ENCODE measurements around the gene LATS2. TPM values are rescaled to one million over a fixed set of nuclear protein-coding genes. Genes with fewer than 3 reads are reported as not detected.
"Not testable (repeated sequence)": the region's sequence is repeated elsewhere in the genome, so short reads cannot be mapped to it uniquely, and the experiment has no call there.

The LATS2 gene
- total and polyA plus RNA-seq, 7 experiments from 2014 or later, result 1.3 to 11.9 (median 2.3) TPM; not detected in 2

DNA sequence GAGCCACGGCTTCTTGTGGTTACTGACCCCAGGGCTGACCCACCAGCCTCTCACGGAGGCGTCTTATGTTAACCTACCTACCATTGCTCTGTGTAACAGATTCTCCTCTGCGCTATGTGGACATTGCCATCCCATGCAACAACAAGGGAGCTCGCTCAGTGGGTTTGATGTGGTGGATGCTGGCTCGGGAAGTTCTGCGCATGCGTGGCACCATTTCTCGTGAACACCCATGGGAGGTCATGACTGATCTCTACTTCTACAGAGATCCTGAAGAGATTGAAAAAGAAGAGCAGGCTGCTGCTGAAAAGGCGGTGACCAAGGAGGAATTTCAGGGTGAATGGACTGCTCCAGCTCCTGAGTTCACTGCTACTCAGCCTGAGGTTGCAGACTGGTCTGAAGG is 99.7 kb downstream of the LATS2 start:
- intact Hi-C loops (cut with micrococcal nuclease); H3K9me3 ChIP-seq (ENCODE audit: control insufficient read depth in 2 of 3, low read length in 3 of 3); H3K4me1 ChIP-seq (ENCODE audit: control insufficient read depth in 2 of 2, insufficient read depth in 2 of 2, low read length in 2 of 2); DNase-seq; H3K27ac ChIP-seq (ENCODE audit: low read depth, low read length); H3K4me3 Mint-ChIP-seq; H3K27me3 ChIP-seq (ENCODE audit: control insufficient read depth in 2 of 2, insufficient read depth in 2 of 2, low read length in 2 of 2); POLR2A ChIA-PET; H3K4me1 Mint-ChIP-seq; H3K36me3 ChIP-seq (ENCODE audit: control insufficient read depth in 2 of 3, insufficient read depth in 3 of 3, low read length in 3 of 3); H3K9me3 Mint-ChIP-seq; H3K4me3 ChIP-seq (ENCODE audit: low read length); H3K27ac Mint-ChIP-seq; ATAC-seq; CTCF ChIA-PET; H3K36me3 Mint-ChIP-seq: not testable (repeated sequence)
- H3K27me3 Mint-ChIP-seq, result peaks cover 5 to 29% (median 13%) of the 10 kb centered on the region in 5 donors

DNA sequence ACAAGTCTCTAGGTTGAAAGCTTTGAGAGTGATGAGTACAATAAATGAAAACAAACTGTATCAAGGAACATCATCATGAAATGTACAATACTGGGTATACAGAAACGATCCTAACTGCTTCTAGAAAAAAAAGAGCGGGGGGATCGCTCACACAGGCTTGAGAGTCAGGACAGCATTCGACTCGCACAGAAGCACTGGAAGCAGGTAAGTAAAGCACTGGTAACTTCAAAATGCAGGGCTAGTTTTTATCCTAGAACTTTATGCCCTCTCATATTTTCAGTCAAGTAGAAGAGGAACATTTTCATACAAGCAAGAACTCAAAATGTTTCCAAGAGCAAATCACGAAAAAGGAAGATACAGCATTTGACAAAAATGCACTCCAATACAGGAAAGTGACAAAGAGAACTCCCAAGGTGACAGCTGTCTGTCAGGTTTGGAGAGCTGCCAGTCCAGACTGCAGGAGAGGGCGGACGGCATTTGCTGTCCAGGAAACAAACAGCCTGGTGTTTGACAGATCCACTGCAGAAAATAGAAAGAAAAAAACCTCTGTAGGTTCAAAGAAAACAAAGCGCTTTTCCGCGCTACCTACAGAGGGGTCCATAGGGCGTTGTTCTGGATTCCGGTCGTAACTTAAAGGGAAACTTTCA is 100.6 kb downstream of the LATS2 start:
- no peak for ATAC-seq
- intact Hi-C loops (cut with micrococcal nuclease), result no loop called here
- no peaks in the 10 kb centered on the region for H3K27me3 ChIP-seq (ENCODE audit: control insufficient read depth in 2 of 2, insufficient read depth in 2 of 2, low read length in 2 of 2)
- H3K4me3 ChIP-seq (ENCODE audit: low read length), result no peak overlapping the region
- H3K4me3 Mint-ChIP-seq, result peak overlapping the region in 2 of 10 donors; percentile 9 to 14
- CTCF ChIA-PET, result no interaction called here
- no peak for DNase-seq
- no peaks in the 10 kb centered on the region for H3K36me3 ChIP-seq (ENCODE audit: control insufficient read depth in 2 of 3, insufficient read depth in 3 of 3, low read length in 3 of 3)
- no peak overlapping the region for H3K27ac ChIP-seq (ENCODE audit: low read depth, low read length)
- H3K27me3 Mint-ChIP-seq, result peaks cover 5 to 34% (median 13%) of the 10 kb centered on the region in 5 donors
- no peaks in the 10 kb centered on the region for H3K9me3 ChIP-seq (ENCODE audit: control insufficient read depth in 2 of 3, low read length in 3 of 3)
- H3K4me1 ChIP-seq (ENCODE audit: control insufficient read depth in 2 of 2, insufficient read depth in 2 of 2, low read length in 2 of 2), result no peaks in the 10 kb centered on the region
- peaks cover 0 to 6% (median 5%) of the 10 kb centered on the region in 7 donors for H3K4me1 Mint-ChIP-seq
- H3K36me3 Mint-ChIP-seq, result no peaks in the 10 kb centered on the region
- H3K9me3 Mint-ChIP-seq, result peaks cover 0 to 3% (median 0%) of the 10 kb centered on the region in 11 donors
- H3K27ac Mint-ChIP-seq, result no peak overlapping the region
- POLR2A ChIA-PET, result no interaction called here

DNA sequence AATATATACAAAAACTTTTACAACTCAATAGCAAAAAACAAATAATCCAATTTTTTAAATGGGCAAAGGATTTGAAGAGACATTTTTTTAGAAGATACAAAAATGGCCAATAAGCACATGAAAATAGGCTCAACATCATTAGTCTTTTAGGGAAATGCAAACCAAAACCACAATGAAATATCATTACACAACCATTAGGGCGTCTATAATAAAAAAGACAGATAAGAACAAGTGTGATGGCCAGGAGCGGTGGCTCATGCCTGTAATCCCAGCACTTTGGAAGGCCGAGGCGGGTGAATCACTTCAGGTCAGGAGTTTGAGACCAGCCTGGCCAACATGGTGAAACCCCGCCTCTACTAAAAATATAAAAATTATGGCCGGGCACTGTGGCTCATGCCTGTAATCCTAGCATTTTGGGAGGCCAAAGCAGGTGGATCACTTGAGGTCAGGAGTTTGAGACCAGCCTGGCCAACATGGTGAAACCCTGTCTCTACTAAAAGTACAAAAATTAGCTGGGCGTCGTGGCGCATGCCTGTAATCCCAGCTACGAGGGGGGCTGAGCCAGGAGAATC is 104.3 kb downstream of the LATS2 start:
- intact Hi-C loops (cut with micrococcal nuclease); H3K27ac ChIP-seq (ENCODE audit: low read depth, low read length); H3K27ac Mint-ChIP-seq; H3K4me3 ChIP-seq (ENCODE audit: low read length); H3K4me1 Mint-ChIP-seq; H3K36me3 Mint-ChIP-seq; H3K27me3 ChIP-seq (ENCODE audit: control insufficient read depth in 2 of 2, insufficient read depth in 2 of 2, low read length in 2 of 2); DNase-seq; H3K4me1 ChIP-seq (ENCODE audit: control insufficient read depth in 2 of 2, insufficient read depth in 2 of 2, low read length in 2 of 2); POLR2A ChIA-PET; CTCF ChIA-PET; H3K9me3 ChIP-seq (ENCODE audit: control insufficient read depth in 2 of 3, low read length in 3 of 3); ATAC-seq; H3K36me3 ChIP-seq (ENCODE audit: control insufficient read depth in 2 of 3, insufficient read depth in 3 of 3, low read length in 3 of 3); H3K4me3 Mint-ChIP-seq; H3K9me3 Mint-ChIP-seq: not testable (repeated sequence)
- H3K27me3 Mint-ChIP-seq, result peaks cover 20 to 38% (median 23%) of the 10 kb centered on the region in 5 donors

DNA sequence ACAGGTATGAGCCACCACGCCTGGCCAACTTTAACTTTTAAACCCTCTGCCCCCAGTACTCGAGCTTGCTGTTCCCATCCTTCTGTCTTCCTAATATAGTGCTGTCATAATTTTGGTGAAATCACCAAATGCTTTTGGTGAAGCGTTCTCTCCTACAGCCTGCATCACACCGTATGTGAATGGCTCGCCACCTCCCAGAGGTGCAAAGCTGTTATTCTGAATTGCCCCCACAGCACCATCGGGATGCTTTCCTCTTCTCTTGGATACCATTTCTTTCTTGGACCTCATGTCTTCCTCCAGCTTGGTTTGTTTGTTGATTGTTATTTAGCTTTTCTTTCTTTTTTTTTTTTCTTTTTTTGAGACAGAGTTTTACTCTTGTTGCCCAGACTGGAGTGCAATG is 105.9 kb downstream of the LATS2 start:
- peaks cover 0 to 1% (median 0%) of the 10 kb centered on the region in 11 donors for H3K9me3 Mint-ChIP-seq
- CTCF ChIA-PET, result no interaction called here
- ATAC-seq (no peak), DNase-seq (no peak)
- peaks cover 12 to 36% (median 25%) of the 10 kb centered on the region in 5 donors for H3K27me3 Mint-ChIP-seq
- intact Hi-C loops (cut with micrococcal nuclease), result no loop called here
- H3K36me3 ChIP-seq (ENCODE audit: control insufficient read depth in 2 of 3, insufficient read depth in 3 of 3, low read length in 3 of 3), result no peaks in the 10 kb centered on the region
- peaks cover 0 to 3% (median 0%) of the 10 kb centered on the region in 5 donors for H3K36me3 Mint-ChIP-seq
- no peaks in the 10 kb centered on the region for H3K9me3 ChIP-seq (ENCODE audit: control insufficient read depth in 2 of 3, low read length in 3 of 3)
- H3K4me1 ChIP-seq (ENCODE audit: control insufficient read depth in 2 of 2, insufficient read depth in 2 of 2, low read length in 2 of 2), result no peaks in the 10 kb centered on the region
- no peaks in the 10 kb centered on the region for H3K27me3 ChIP-seq (ENCODE audit: control insufficient read depth in 2 of 2, insufficient read depth in 2 of 2, low read length in 2 of 2)
- no peak overlapping the region for H3K27ac ChIP-seq (ENCODE audit: low read depth, low read length)
- H3K27ac Mint-ChIP-seq, result no peak overlapping the region
- peaks cover 0 to 2% (median under 1%) of the 10 kb centered on the region in 7 donors for H3K4me1 Mint-ChIP-seq
- no peak overlapping the region for H3K4me3 Mint-ChIP-seq
- POLR2A ChIA-PET, result no interaction called here
- H3K4me3 ChIP-seq (ENCODE audit: low read length), result no peak overlapping the region

DNA sequence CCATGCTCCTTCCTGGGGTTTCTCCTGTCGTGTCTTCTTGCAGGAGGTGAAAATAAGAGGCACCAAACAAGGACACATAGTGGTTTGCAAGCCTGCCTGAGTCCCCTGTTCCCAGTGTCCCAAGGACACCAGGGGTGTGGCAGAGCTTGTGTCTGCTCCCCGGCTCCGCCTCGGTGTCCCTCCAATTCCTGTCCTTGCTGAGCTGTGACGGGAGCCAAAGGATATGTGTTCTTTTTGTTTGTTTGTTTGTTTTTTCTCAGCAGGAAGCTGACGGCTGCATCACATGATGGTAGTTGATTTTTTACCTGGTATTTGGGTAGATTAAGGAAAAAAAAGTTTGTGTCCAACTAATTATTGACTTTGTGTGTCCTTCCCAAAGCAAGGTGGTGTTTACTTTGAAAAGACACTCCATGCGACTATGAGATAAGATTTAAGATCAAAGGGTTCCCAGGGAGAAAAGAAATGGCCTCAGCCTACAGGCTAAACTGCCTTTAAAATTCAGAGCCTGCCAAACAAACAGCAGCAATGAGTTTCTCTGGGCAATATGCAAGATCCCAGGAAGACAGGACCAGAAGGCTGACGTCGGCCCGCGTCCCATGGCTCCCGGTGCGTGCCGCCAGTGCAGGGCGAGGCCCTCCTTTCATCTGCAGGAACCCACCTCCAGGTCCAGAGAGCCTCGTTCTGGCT is 108.0 kb downstream of the LATS2 start:
- DNase-seq, result no peak
- intact Hi-C loops (cut with micrococcal nuclease), result no loop called here
- H3K27me3 Mint-ChIP-seq, result peaks cover 13 to 39% (median 34%) of the 10 kb centered on the region in 5 donors
- H3K4me3 Mint-ChIP-seq, result no peak overlapping the region
- ATAC-seq, result no peak
- H3K36me3 ChIP-seq (ENCODE audit: control insufficient read depth in 2 of 3, insufficient read depth in 3 of 3, low read length in 3 of 3), result no peaks in the 10 kb centered on the region
- no peak overlapping the region for H3K27ac Mint-ChIP-seq
- no peaks in the 10 kb centered on the region for H3K27me3 ChIP-seq (ENCODE audit: control insufficient read depth in 2 of 2, insufficient read depth in 2 of 2, low read length in 2 of 2)
- no peak overlapping the region for H3K4me3 ChIP-seq (ENCODE audit: low read length)
- no peak overlapping the region for H3K27ac ChIP-seq (ENCODE audit: low read depth, low read length)
- CTCF ChIA-PET, result no interaction called here
- peaks cover 0 to 3% (median 0%) of the 10 kb centered on the region in 5 donors for H3K36me3 Mint-ChIP-seq
- no peaks in the 10 kb centered on the region for H3K9me3 Mint-ChIP-seq
- H3K4me1 ChIP-seq (ENCODE audit: control insufficient read depth in 2 of 2, insufficient read depth in 2 of 2, low read length in 2 of 2), result no peaks in the 10 kb centered on the region
- H3K9me3 ChIP-seq (ENCODE audit: control insufficient read depth in 2 of 3, low read length in 3 of 3), result no peaks in the 10 kb centered on the region
- H3K4me1 Mint-ChIP-seq, result no peaks in the 10 kb centered on the region
- POLR2A ChIA-PET, result no interaction called here

DNA sequence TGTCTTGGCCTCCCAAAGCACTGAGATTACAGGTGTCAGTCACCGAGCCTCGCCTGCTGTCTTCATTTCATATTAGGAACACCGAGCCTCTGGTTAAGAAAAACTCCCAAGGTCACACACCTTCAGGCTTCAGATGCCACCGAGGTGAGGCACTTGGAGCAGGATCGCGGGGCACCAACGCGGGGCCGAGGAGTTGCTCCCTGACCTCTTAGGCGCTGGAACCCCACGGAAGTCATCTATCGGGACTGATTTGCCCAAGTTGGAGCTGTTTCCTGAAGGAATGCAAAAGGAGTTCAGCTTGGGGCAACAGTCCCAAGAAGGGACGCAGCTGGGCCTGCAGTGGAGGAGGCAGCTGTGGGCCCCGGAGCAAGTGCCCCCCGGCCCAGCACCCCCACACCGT is 108.5 kb downstream of the LATS2 start:
- intact Hi-C loops (cut with micrococcal nuclease), result no loop called here
- peaks cover 0 to 3% (median 0%) of the 10 kb centered on the region in 5 donors for H3K36me3 Mint-ChIP-seq
- Histone ChIP-seq H3K4me3 (ENCODE audit: low read length) (no peak overlapping the region), H3K36me3 (ENCODE audit: control insufficient read depth in 2 of 3, insufficient read depth in 3 of 3, low read length in 3 of 3) (no peaks in the 10 kb centered on the region), H3K4me1 (ENCODE audit: control insufficient read depth in 2 of 2, insufficient read depth in 2 of 2, low read length in 2 of 2) (no peaks in the 10 kb centered on the region), H3K27ac (ENCODE audit: low read depth, low read length) (no peak overlapping the region), H3K27me3 (ENCODE audit: control insufficient read depth in 2 of 2, insufficient read depth in 2 of 2, low read length in 2 of 2) (no peaks in the 10 kb centered on the region), H3K9me3 (ENCODE audit: control insufficient read depth in 2 of 3, low read length in 3 of 3) (no peaks in the 10 kb centered on the region)
- no peak overlapping the region for H3K27ac Mint-ChIP-seq
- no peaks in the 10 kb centered on the region for H3K9me3 Mint-ChIP-seq
- ChIA-PET POLR2A (no interaction called here), CTCF (no interaction called here)
- DNase-seq (no peak), ATAC-seq (no peak)
- H3K27me3 Mint-ChIP-seq, result peaks cover 18 to 39% (median 36%) of the 10 kb centered on the region in 5 donors
- no peaks in the 10 kb centered on the region for H3K4me1 Mint-ChIP-seq
- no peak overlapping the region for H3K4me3 Mint-ChIP-seq

DNA sequence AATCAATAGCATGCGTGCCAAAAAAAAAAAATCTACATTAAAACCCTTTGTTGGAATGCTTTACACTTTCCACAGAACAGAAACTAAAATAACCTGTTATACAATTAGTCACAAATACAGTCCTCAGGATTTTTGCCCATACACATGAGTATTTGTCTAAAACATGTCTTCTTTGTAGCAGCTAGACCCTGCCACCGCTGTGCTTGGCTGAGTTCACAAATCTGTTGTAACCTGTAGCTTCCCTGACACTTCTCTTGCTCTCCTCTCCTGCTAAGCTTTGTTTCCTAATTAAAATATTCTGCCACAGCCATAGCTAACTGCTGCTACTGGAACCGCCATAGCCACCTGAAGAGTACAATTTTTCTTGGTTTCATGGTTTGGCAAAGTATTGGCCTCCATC is 113.4 kb downstream of the LATS2 start:
- peaks cover 44 to 70% (median 51%) of the 10 kb centered on the region in 5 donors for H3K27me3 Mint-ChIP-seq
- CTCF ChIA-PET, result not testable (repeated sequence)

More for the DNA sequence above, 113.4 kb downstream of the LATS2 start:
- H3K36me3 ChIP-seq (ENCODE audit: control insufficient read depth in 2 of 3, insufficient read depth in 3 of 3, low read length in 3 of 3); POLR2A ChIA-PET; DNase-seq; H3K27me3 ChIP-seq (ENCODE audit: control insufficient read depth in 2 of 2, insufficient read depth in 2 of 2, low read length in 2 of 2); H3K27ac ChIP-seq (ENCODE audit: low read depth, low read length); H3K27ac Mint-ChIP-seq; intact Hi-C loops (cut with micrococcal nuclease); H3K4me3 ChIP-seq (ENCODE audit: low read length); H3K9me3 ChIP-seq (ENCODE audit: control insufficient read depth in 2 of 3, low read length in 3 of 3); H3K4me3 Mint-ChIP-seq; ATAC-seq; H3K9me3 Mint-ChIP-seq; H3K36me3 Mint-ChIP-seq; H3K4me1 ChIP-seq (ENCODE audit: control insufficient read depth in 2 of 2, insufficient read depth in 2 of 2, low read length in 2 of 2): not testable (repeated sequence)
- H3K4me1 Mint-ChIP-seq, result peaks cover 0 to 15% (median 6%) of the 10 kb centered on the region in 7 donors
